Smooth muscle cell (in vitro differentiated cells): Measurements from ENCODE around the gene ZMYND8. TPM values are rescaled to one million over a fixed set of nuclear protein-coding genes. Genes with fewer than 3 reads are reported as not detected.

ENCODE experiments used
- DNase-seq: peaks from one replicate; lab custom pipeline; 2025; ENCODE audit not compliant: unreplicated experiment; lab: John Stamatoyannopoulos, UW
- H2AFZ ChIP-seq: fragments of 200-600 bp; sonication (generic); 2 replicates; pipeline ENCODE4 v1.6.0; 2016; ENCODE audit warnings: antibody characterized with exemption, low read depth, mild to moderate bottlenecking
- H3F3A ChIP-seq: fragments of 200-600 bp; sonication (generic); 2 replicates; pipeline ENCODE4 v1.6.0; 2017; ENCODE audit warnings: antibody characterized with exemption, low read depth
- H3K27ac ChIP-seq: fragments of 200-600 bp; sonication (generic); 2 replicates; pipeline ENCODE4 v1.5.1; 2016; ENCODE audit warnings: low read depth, mild to moderate bottlenecking
- H3K27me3 ChIP-seq: fragments of 200-600 bp; sonication (generic); 2 replicates; pipeline ENCODE4 v1.6.1; 2016; ENCODE audit warnings: low read depth, mild to moderate bottlenecking
- H3K36me3 ChIP-seq: fragments of 200-600 bp; sonication (generic); 2 replicates; pipeline ENCODE4 v1.5.1; 2016; ENCODE audit warnings: low read depth
- H3K4me1 ChIP-seq: fragments of 200-600 bp; sonication (generic); 2 replicates; pipeline ENCODE4 v1.5.1; 2016; ENCODE audit warnings: low read depth
- H3K4me2 ChIP-seq: fragments of 200-600 bp; sonication (generic); 2 replicates; pipeline ENCODE4 v1.6.0; 2016; ENCODE audit warnings: mild to moderate bottlenecking
- H3K4me3 ChIP-seq: fragments of 200-600 bp; sonication (generic); 2 replicates; pipeline ENCODE4 v1.5.1; 2016; ENCODE audit warnings: mild to moderate bottlenecking
- H3K79me2 ChIP-seq: fragments of 200-600 bp; sonication (generic); 2 replicates; pipeline ENCODE4 v1.6.0; 2016; ENCODE audit warnings: low read depth, mild to moderate bottlenecking
- H3K9ac ChIP-seq: fragments of 200-600 bp; sonication (generic); 2 replicates; pipeline ENCODE4 v1.6.0; 2016; ENCODE audit warnings: low read depth
- H3K9me3 ChIP-seq: fragments of 200-600 bp; sonication (generic); replicated peaks from 2 replicates; pipeline ENCODE4 v1.5.1; 2016; ENCODE audit warnings: low read depth
- H4K20me1 ChIP-seq: fragments of 200-600 bp; sonication (generic); 2 replicates; pipeline ENCODE4 v1.6.0; 2016; ENCODE audit warnings: low read depth
- CTCF ChIP-seq: fragments of 200-600 bp; sonication (generic); IDR thresholded peaks from 2 replicates; pipeline ENCODE4 v1.5.1; 2017; ENCODE audit warnings: borderline replicate concordance, mild to moderate bottlenecking, antibody characterized with exemption; ENCODE audit not compliant: insufficient read depth, poor library complexity, severe bottlenecking
- WGBS: methylation state at CpG from one replicate; pipeline ENCODE4 v1.1.7; 2016; ENCODE audit warnings: low lambda C conversion rate; 5-methylcytosine and 5-hydroxymethylcytosine counted together
- polyA plus RNA-seq: library from polyadenylated mRNA; unstranded; fragments of >200 nt; fragmentation: Nextera tagmentation; extraction: Ambion mirVana; gene quantifications from 2 replicates; pipeline ENCODE4 v1.2.1, GENCODE V29; 2016
- total RNA-seq: library from RNA; depleted of rRNA; stranded (reverse); fragments of >200 nt; gene quantifications from 2 replicates; pipeline ENCODE4 v1.2.3, GENCODE V29; 2014

Gene ZMYND8
- total and polyA plus RNA-seq, 2 experiments from 2014 or later, result 15.2 to 24.1 TPM

- no peak overlapping the region for H2AFZ ChIP-seq
- no peaks in the 10 kb centered on the region for H3K27me3 ChIP-seq
- H3K79me2 ChIP-seq, result no peaks in the 10 kb centered on the region
- DNase-seq, result no peak
- no peaks in the 10 kb centered on the region for H3F3A ChIP-seq
- WGBS, result 75% methylated on average over 9 of the region's 9 CpGs
- no peak for TF ChIP-seq CTCF
- no peaks in the 10 kb centered on the region for H3K4me1 ChIP-seq
- H3K9ac ChIP-seq, result no peak overlapping the region
- no peaks in the 10 kb centered on the region for H3K36me3 ChIP-seq
- no peak overlapping the region for H3K4me2 ChIP-seq
- no peak overlapping the region for H3K4me3 ChIP-seq
- no peaks in the 10 kb centered on the region for H4K20me1 ChIP-seq
- no peak overlapping the region for H3K27ac ChIP-seq
- H3K9me3 ChIP-seq, result no peaks in the 10 kb centered on the region
These were observed 160.9 kb downstream of the ZMYND8 start for GRCh38 chr20:47195573-47195972.

- Histone ChIP-seq H2AFZ (no peak overlapping the region), H3F3A (no peaks in the 10 kb centered on the region), H3K4me2 (no peak overlapping the region), H3K36me3 (no peaks in the 10 kb centered on the region), H3K9me3 (no peaks in the 10 kb centered on the region), H3K27ac (no peak overlapping the region), H3K79me2 (no peaks in the 10 kb centered on the region), H4K20me1 (no peaks in the 10 kb centered on the region), H3K4me3 (no peak overlapping the region), H3K27me3 (no peaks in the 10 kb centered on the region), H3K4me1 (no peaks in the 10 kb centered on the region), H3K9ac (no peak overlapping the region)
- 87% methylated on average over 3 of the region's 3 CpGs for WGBS
- no peak for DNase-seq
- no peak for TF ChIP-seq CTCF
These were observed 164.5 kb downstream of the ZMYND8 start for GRCh38 chr20:47191956-47192355.

DNA sequence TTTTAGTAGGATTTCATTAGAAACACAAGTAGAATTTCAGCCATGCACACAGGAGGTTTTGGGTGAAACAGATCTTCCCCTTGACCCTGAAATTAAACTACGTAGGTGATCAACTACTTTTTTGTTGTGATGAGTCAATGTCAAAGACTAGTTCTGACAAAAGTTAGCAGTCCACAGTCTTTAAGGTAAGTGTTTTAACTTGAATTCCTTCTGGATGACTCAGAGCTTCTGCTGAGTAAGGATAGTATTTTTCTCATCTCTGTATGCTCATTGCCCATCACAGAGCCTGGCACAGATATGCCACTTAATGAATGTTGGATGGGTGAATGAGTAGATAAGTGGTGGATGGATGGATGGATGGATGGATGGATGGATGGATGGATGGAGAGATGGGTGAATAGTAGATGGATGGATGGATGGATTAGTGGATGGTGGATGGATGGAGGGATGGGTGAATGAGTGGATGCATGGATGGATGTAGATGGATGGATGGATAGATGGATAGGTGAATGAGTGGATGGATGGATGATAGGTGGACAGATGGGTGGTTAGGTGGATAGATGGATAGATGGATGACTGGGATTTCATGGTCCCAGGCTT lies 165.3 kb downstream of the ZMYND8 start:
- Histone ChIP-seq H3K4me2 (no peak overlapping the region), H2AFZ (no peak overlapping the region), H3K36me3 (no peaks in the 10 kb centered on the region), H3K79me2 (no peaks in the 10 kb centered on the region), H4K20me1 (no peaks in the 10 kb centered on the region), H3K27me3 (no peaks in the 10 kb centered on the region), H3K9me3 (no peaks in the 10 kb centered on the region), H3K27ac (no peak overlapping the region), H3F3A (no peaks in the 10 kb centered on the region), H3K4me3 (no peak overlapping the region), H3K4me1 (no peaks in the 10 kb centered on the region), H3K9ac (no peak overlapping the region)
- no peak for DNase-seq
- TF ChIP-seq CTCF, result no peak
- 65% methylated on average over 1 of the region's 1 CpG for WGBS

- Histone ChIP-seq H3K9me3 (no peaks in the 10 kb centered on the region), H3K79me2 (no peaks in the 10 kb centered on the region), H3F3A (no peaks in the 10 kb centered on the region), H3K36me3 (no peaks in the 10 kb centered on the region), H3K9ac (no peak overlapping the region), H3K4me2 (peak overlapping the region; percentile 40), H3K4me3 (no peak overlapping the region), H3K27ac (peak overlapping the region; percentile 74), H3K4me1 (no peaks in the 10 kb centered on the region), H3K27me3 (no peaks in the 10 kb centered on the region), H4K20me1 (no peaks in the 10 kb centered on the region), H2AFZ (no peak overlapping the region)
- no peak for DNase-seq
- no peak for TF ChIP-seq CTCF
- 50% methylated on average over 11 of the region's 11 CpGs for WGBS
These were observed 167.4 kb downstream of the ZMYND8 start for GRCh38 chr20:47189060-47189459.
